ENCODE measurements around the gene CYREN.
A peak's percentile ranks its signal among the peaks of the same experiment; 100 is the strongest.
"Not testable (repeated sequence)": the region's sequence is repeated elsewhere in the genome, so short reads cannot be mapped to it uniquely, and the experiment has no call there.

Gene CYREN

GRCh38 chr7:135170274-135170997 lies at the start of gene CYREN:
CYREN (minus strand) TSS chr7:135170707; CDS start chr7:135168922, 1,785 bp downstream.
- DNase-seq (ENCODE audit: low spot score), result peak; percentile 94

- no peak for DNase-seq (ENCODE audit: low spot score)
These were observed 47.4 kb upstream of the CYREN start for GRCh38 chr7:135217645-135218509.

- no peak for DNase-seq (ENCODE audit: low spot score)
These were observed 45.2 kb upstream of the CYREN start for GRCh38 chr7:135215698-135216097.

- no peak for DNase-seq (ENCODE audit: low spot score)
These were observed 44.7 kb upstream of the CYREN start for GRCh38 chr7:135215180-135215579.

- no peak for DNase-seq (ENCODE audit: low spot score)
These were observed 43.3 kb upstream of the CYREN start for GRCh38 chr7:135213831-135214230.

GRCh38 chr7:135211946-135212685 lies 41.6 kb upstream of the CYREN start:
- not testable (repeated sequence) for DNase-seq (ENCODE audit: low spot score)

GRCh38 chr7:135211179-135211945 lies 40.9 kb upstream of the CYREN start, which contains the start of gene WDR91:
WDR91 (minus strand) TSS chr7:135211526; CDS start chr7:135211502, 24 bp downstream.
- DNase-seq (ENCODE audit: low spot score), result peak; percentile 93

- no peak for DNase-seq (ENCODE audit: low spot score)
These were observed 40.3 kb upstream of the CYREN start for GRCh38 chr7:135210888-135211178.

- no peak for DNase-seq (ENCODE audit: low spot score)
These were observed 38.8 kb upstream of the CYREN start for GRCh38 chr7:135209225-135209834.

- peak; percentile 29 for DNase-seq (ENCODE audit: low spot score)
These were observed 37.7 kb upstream of the CYREN start for GRCh38 chr7:135208102-135208793.

GRCh38 chr7:135207406-135208101 lies 37.0 kb upstream of the CYREN start:
- DNase-seq (ENCODE audit: low spot score), result peak; percentile 58

- no peak for DNase-seq (ENCODE audit: low spot score)
These were observed 36.5 kb upstream of the CYREN start for GRCh38 chr7:135206941-135207391.

GRCh38 chr7:135205850-135206249 lies 35.3 kb upstream of the CYREN start:
- DNase-seq (ENCODE audit: low spot score), result no peak

GRCh38 chr7:135204876-135205275 lies 34.4 kb upstream of the CYREN start:
- DNase-seq (ENCODE audit: low spot score), result no peak

GRCh38 chr7:135204341-135204749 lies 33.8 kb upstream of the CYREN start:
- no peak for DNase-seq (ENCODE audit: low spot score)

- DNase-seq (ENCODE audit: low spot score), result no peak
These were observed 30.8 kb upstream of the CYREN start for GRCh38 chr7:135201350-135201749.

- no peak for DNase-seq (ENCODE audit: low spot score)
These were observed 30.4 kb upstream of the CYREN start for GRCh38 chr7:135200821-135201331.

GRCh38 chr7:135199439-135199838 lies 28.9 kb upstream of the CYREN start:
- DNase-seq (ENCODE audit: low spot score), result no peak

- DNase-seq (ENCODE audit: low spot score), result no peak
These were observed 27.6 kb upstream of the CYREN start for GRCh38 chr7:135197906-135198655.

Measured in hematopoietic multipotent progenitor cell treated with erythropoietin and hydrocortisone succinate and interleukin-3 and kit ligand, for 17 days (in vitro differentiated cells).